Measurements from ENCODE around the gene ARHGAP22. TPM values are rescaled to one million over a fixed set of nuclear protein-coding genes. Genes with fewer than 3 reads are reported as not detected.

Gene ARHGAP22
- polyA plus RNA-seq, 3 donors, result 1.5 to 7.8 (median 1.9) TPM

- Mint-ChIP-seq H3K27ac (no peak overlapping the region), H3K4me3 (no peak overlapping the region), H3K4me1 (peaks cover 6% of the 10 kb centered on the region), H3K36me3 (peaks cover 0 to 2% of the 10 kb centered on the region in 2 donors), H3K27me3 (ENCODE audit: low read depth in 3 of 3) (peaks cover 0 to 3% (median 0%) of the 10 kb centered on the region in 3 donors), H3K9me3 (peaks cover 0 to 4% (median 0%) of the 10 kb centered on the region in 7 donors)
- WGBS (ENCODE audit: insufficient coverage), result 100% methylated on average over 2 of the region's 5 CpGs
- Histone ChIP-seq H2AFZ (ENCODE audit: insufficient read depth, low read depth, low read length, poor library complexity, severe bottlenecking) (no peak overlapping the region), H3K9me3 (replicated peaks in 1 of 2; ENCODE audit: control insufficient read depth in 1 of 2, insufficient read depth in 1 of 2, low read length in 2 of 2) (no peaks in the 10 kb centered on the region), H3K9ac (ENCODE audit: insufficient read depth, low read length, poor library complexity, severe bottlenecking) (no peak overlapping the region), H3K4me1 (ENCODE audit: control insufficient read depth in 1 of 2, insufficient read depth in 2 of 2, low read length in 2 of 2) (peaks cover 6 to 7% of the 10 kb centered on the region in 2 donors), H3K79me2 (ENCODE audit: insufficient read depth, low read length) (no peaks in the 10 kb centered on the region), H3K36me3 (replicated peaks in 1 of 2; ENCODE audit: control insufficient read depth in 1 of 2, insufficient read depth in 2 of 2, low read length in 2 of 2) (no peaks in the 10 kb centered on the region), H4K20me1 (ENCODE audit: insufficient read depth, low read length) (no peaks in the 10 kb centered on the region), H3K27ac (ENCODE audit: low read depth in 1 of 2, low read length in 2 of 2) (no peak overlapping the region), H3K4me3 (replicated peaks in 1 of 3; ENCODE audit: low read depth in 2 of 3, low read length in 3 of 3) (no peak overlapping the region), H3K4me2 (replicated peaks; ENCODE audit: extremely low read depth, low read length, poor library complexity, severe bottlenecking) (no peak overlapping the region), H3K27me3 (ENCODE audit: control insufficient read depth in 2 of 2, insufficient read depth in 2 of 2, low read length in 2 of 2) (no peaks in the 10 kb centered on the region)
- intact Hi-C loops (cut with micrococcal nuclease), result loop anchor here in 1 of 2 donors (5.0 kb wide), 1 partner anchor 36 kb away; no protein-coding TSS in a partner anchor
- DNase-seq, result no peak
- TF ChIP-seq CTCF (IDR thresholded peaks at IDR 0.05), result no peak
Measured at GRCh38 chr10:48556065-48556464, 48.8 kb downstream of the ARHGAP22 start.

- Histone ChIP-seq H2AFZ (ENCODE audit: insufficient read depth, low read depth, low read length, poor library complexity, severe bottlenecking) (no peak overlapping the region), H3K9me3 (replicated peaks in 1 of 2; ENCODE audit: control insufficient read depth in 1 of 2, insufficient read depth in 1 of 2, low read length in 2 of 2) (no peaks in the 10 kb centered on the region), H3K4me2 (replicated peaks; ENCODE audit: extremely low read depth, low read length, poor library complexity, severe bottlenecking) (no peak overlapping the region), H4K20me1 (ENCODE audit: insufficient read depth, low read length) (no peaks in the 10 kb centered on the region), H3K4me3 (replicated peaks in 1 of 3; ENCODE audit: low read depth in 2 of 3, low read length in 3 of 3) (no peak overlapping the region), H3K36me3 (replicated peaks in 1 of 2; ENCODE audit: control insufficient read depth in 1 of 2, insufficient read depth in 2 of 2, low read length in 2 of 2) (no peaks in the 10 kb centered on the region), H3K27me3 (ENCODE audit: control insufficient read depth in 2 of 2, insufficient read depth in 2 of 2, low read length in 2 of 2) (no peaks in the 10 kb centered on the region), H3K27ac (ENCODE audit: low read depth in 1 of 2, low read length in 2 of 2) (no peak overlapping the region), H3K4me1 (ENCODE audit: control insufficient read depth in 1 of 2, insufficient read depth in 2 of 2, low read length in 2 of 2) (peaks cover 6 to 7% of the 10 kb centered on the region in 2 donors), H3K9ac (ENCODE audit: insufficient read depth, low read length, poor library complexity, severe bottlenecking) (no peak overlapping the region), H3K79me2 (ENCODE audit: insufficient read depth, low read length) (no peaks in the 10 kb centered on the region)
- WGBS (ENCODE audit: insufficient coverage), result 91% methylated on average over 7 of the region's 9 CpGs
- TF ChIP-seq CTCF (IDR thresholded peaks at IDR 0.05), result no peak
- intact Hi-C loops (cut with micrococcal nuclease), result loop anchor here in 1 of 2 donors (5.0 kb wide), 1 partner anchor 37 kb away; no protein-coding TSS in a partner anchor
- Mint-ChIP-seq H3K36me3 (peaks cover 0 to 2% of the 10 kb centered on the region in 2 donors), H3K27me3 (ENCODE audit: low read depth in 3 of 3) (peaks cover 0 to 5% (median 0%) of the 10 kb centered on the region in 3 donors), H3K4me3 (no peak overlapping the region), H3K27ac (peak overlapping the region in 1 of 7 donors; percentile 14), H3K4me1 (peaks cover 6% of the 10 kb centered on the region), H3K9me3 (peaks cover 0 to 4% (median 0%) of the 10 kb centered on the region in 7 donors)
- no peak for DNase-seq
Measured at GRCh38 chr10:48555310-48556042, 49.4 kb downstream of the ARHGAP22 start.

Measured in CD14-positive monocyte (primary cell).